Prostate gland (tissue), 2 donors: ENCODE results near the gene COL4A2. TPM values are rescaled to one million over a fixed set of nuclear protein-coding genes. Genes with fewer than 3 reads are reported as not detected.

Experiments
- DNase-seq: peaks from one replicate; pipeline ENCODE4 v3.0.0-alpha.2; 2019; ENCODE audit warnings: low spot score
- H3K27ac ChIP-seq, 2 donors: fragments of 200-600 bp; sonication (generic); 2 replicates each; pipeline ENCODE4 v1.5.1; 2017 to 2019
- H3K27me3 ChIP-seq: fragments of 200-600 bp; sonication (generic); replicated peaks from 2 replicates; pipeline ENCODE4 v1.5.1; 2019; ENCODE audit not compliant: insufficient read depth
- H3K36me3 ChIP-seq, 2 donors: fragments of 200-600 bp; sonication (generic); 1 replicate in 1 of 2; 2 replicates in 1 of 2; pipeline versions ENCODE4 v1.5.1 to v1.8.1; 2017 to 2019
- H3K4me1 ChIP-seq: fragments of 200-600 bp; sonication (generic); replicated peaks from 2 replicates; pipeline ENCODE4 v1.5.1; 2019
- H3K4me3 ChIP-seq, 2 donors: fragments of 200-600 bp; sonication (generic); 2 replicates each; pipeline ENCODE4 v1.5.1; 2017 to 2019
- H3K9me3 ChIP-seq: fragments of 200-600 bp; sonication (generic); 2 replicates; pipeline ENCODE4 v1.5.1; 2017
- POLR2A ChIP-seq: fragments of 450-650 bp; IDR thresholded peaks from one replicate; pipeline ENCODE4 v1.6.1; 2016; ENCODE audit warnings: antibody characterized with exemption, mild to moderate bottlenecking
- POLR2AphosphoS5 ChIP-seq: sonication (generic); formaldehyde crosslinking; IDR thresholded peaks from one replicate; pipeline ENCODE4 v1.6.1; 2017; ENCODE audit warnings: antibody characterized with exemption
- WGBS: methylation state at CpG from one replicate; pipeline ENCODE4 v1.1.5; 2018; 5-methylcytosine and 5-hydroxymethylcytosine counted together
- intact Hi-C: fragments of 100-400 bp; cut with DNase I; formaldehyde crosslinking; loops from one replicate; pipeline ENCODE4 v1.14.2; 2022
- total RNA-seq, 2 donors: library from RNA; depleted of rRNA; stranded (reverse); fragments of >200 nt; gene quantifications; one replicate each; pipeline ENCODE4 v1.1.0, GENCODE V29; 2016
- TF ChIP-seq, protein P1 (sequence below), 4 experiments: fragments of 200-600 bp in 2 of 4; fragments of 450-650 bp in 2 of 4; sonication (generic) in 2 of 4; IDR thresholded peaks; 1 replicate in 3 of 4; 2 replicates in 1 of 4; pipeline ENCODE4 v1.5.1; 2016 to 2019; ENCODE audit warnings: antibody characterized with exemption in 4 of 4, mild to moderate bottlenecking in 2 of 4, moderate library complexity in 2 of 4

The COL4A2 gene
- total RNA-seq, 2 donors from 2014 or later, result 82.8 to 193 TPM

DNA sequence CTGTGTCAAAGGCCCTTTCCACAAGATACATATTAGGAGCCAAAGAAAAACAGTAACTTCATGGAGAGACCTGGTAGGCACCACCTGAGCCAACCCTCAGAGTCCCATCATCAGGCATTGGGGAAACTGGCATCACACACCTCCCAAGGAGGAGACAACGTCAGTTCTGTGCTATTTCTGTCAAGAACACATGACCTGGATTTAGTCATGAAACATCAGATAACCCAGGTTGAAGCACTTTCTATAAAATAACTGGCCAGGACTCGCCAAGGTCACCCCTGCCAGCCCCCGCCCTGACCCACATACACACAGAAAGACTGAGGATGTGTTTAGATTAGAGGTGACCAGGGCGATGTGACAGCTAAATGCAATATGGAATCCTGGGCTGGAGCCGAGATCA is 35.8 kb upstream of the COL4A2 start:
- no peak for TF ChIP-seq POLR2A
- TF ChIP-seq POLR2AphosphoS5, result no peak
- H3K27ac ChIP-seq, result no peak overlapping the region
- H3K36me3 ChIP-seq, result no peaks in the 10 kb centered on the region
- WGBS, result 86% methylated on average over 5 of the region's 5 CpGs
- no peaks in the 10 kb centered on the region for H3K4me1 ChIP-seq
- H3K9me3 ChIP-seq, result no peaks in the 10 kb centered on the region
- intact Hi-C loops, result no loop called here
- DNase-seq, result no peak
- H3K27me3 ChIP-seq, result no peaks in the 10 kb centered on the region
- H3K4me3 ChIP-seq, result no peak overlapping the region

DNA sequence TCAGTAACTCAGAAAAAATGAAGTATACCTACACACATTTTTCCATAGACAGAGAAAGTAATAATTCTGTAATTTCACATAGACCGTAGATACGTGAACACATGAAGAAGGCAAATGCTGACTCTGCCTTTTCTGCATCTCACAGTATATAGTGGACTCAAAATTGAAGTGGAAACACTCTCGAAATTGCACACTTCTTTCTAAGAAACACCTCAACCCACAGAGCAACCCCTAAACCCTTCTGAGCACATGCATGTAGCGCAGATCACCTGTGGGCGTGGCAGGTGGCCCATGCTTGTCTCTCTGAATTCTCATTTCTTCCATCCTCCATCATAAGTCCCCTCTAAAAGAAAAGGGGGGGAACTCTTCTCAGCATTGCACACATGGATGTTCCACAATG is 34.9 kb upstream of the COL4A2 start:
- Histone ChIP-seq H3K27ac (no peak overlapping the region), H3K4me3 (no peak overlapping the region), H3K27me3 (no peaks in the 10 kb centered on the region), H3K9me3 (no peaks in the 10 kb centered on the region), H3K4me1 (no peaks in the 10 kb centered on the region), H3K36me3 (no peaks in the 10 kb centered on the region)
- 97% methylated on average over 5 of the region's 5 CpGs for WGBS
- TF ChIP-seq, protein P1, sequence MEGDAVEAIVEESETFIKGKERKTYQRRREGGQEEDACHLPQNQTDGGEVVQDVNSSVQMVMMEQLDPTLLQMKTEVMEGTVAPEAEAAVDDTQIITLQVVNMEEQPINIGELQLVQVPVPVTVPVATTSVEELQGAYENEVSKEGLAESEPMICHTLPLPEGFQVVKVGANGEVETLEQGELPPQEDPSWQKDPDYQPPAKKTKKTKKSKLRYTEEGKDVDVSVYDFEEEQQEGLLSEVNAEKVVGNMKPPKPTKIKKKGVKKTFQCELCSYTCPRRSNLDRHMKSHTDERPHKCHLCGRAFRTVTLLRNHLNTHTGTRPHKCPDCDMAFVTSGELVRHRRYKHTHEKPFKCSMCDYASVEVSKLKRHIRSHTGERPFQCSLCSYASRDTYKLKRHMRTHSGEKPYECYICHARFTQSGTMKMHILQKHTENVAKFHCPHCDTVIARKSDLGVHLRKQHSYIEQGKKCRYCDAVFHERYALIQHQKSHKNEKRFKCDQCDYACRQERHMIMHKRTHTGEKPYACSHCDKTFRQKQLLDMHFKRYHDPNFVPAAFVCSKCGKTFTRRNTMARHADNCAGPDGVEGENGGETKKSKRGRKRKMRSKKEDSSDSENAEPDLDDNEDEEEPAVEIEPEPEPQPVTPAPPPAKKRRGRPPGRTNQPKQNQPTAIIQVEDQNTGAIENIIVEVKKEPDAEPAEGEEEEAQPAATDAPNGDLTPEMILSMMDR (IDR thresholded peaks at IDR 0.05), result no peak
- TF ChIP-seq POLR2AphosphoS5 (no peak), POLR2A (no peak)
- DNase-seq, result no peak
- intact Hi-C loops, result no loop called here

DNA sequence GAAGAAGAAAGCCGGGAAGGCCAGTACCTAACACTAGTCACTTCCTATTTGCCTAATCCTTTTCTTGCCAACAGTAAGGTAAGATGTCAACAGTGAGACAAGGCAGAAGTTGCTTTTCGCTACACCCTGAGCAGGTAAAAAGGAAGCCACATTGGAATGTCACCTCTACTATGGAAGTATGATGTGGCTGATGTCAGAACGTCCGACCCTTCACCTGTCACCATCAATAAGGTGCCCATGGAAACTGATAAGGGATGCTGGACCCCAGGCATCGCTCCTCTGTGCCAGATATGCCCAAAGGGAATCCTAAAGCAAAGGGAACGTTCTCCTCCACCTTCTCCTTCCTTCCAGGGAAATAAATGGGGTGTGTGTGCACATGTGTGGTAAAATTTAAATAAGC is 34.4 kb upstream of the COL4A2 start:
- H3K9me3 ChIP-seq, result no peaks in the 10 kb centered on the region
- no peak for DNase-seq
- intact Hi-C loops, result no loop called here
- no peak overlapping the region for H3K4me3 ChIP-seq
- TF ChIP-seq, protein P1 (IDR thresholded peaks at IDR 0.05), result no peak
- no peak for TF ChIP-seq POLR2A
- no peak for TF ChIP-seq POLR2AphosphoS5
- H3K27me3 ChIP-seq, result no peaks in the 10 kb centered on the region
- H3K4me1 ChIP-seq, result no peaks in the 10 kb centered on the region
- 85% methylated on average over 6 of the region's 6 CpGs for WGBS
- H3K27ac ChIP-seq, result no peak overlapping the region
- no peaks in the 10 kb centered on the region for H3K36me3 ChIP-seq

DNA sequence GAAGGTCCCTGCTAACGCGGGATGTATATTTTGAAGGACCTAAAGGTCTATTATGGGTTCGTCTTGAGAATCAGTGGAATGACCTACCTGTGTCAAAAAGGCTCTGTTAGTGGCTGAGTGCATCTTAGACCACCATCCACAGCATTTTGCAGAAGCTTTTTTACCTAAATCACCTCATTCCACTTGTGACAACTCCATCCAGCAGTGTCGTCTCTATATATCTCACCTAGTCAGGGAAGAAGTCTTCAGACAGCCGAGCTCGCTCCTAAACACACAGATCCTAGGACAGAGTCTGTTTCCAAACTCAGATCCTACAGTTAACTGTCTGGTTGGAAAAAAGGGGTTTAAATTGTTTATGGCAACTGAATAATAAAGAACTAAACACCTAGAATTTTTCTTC is 33.8 kb upstream of the COL4A2 start:
- no peak for DNase-seq
- H3K36me3 ChIP-seq, result no peaks in the 10 kb centered on the region
- TF ChIP-seq POLR2A (no peak), POLR2AphosphoS5 (no peak)
- TF ChIP-seq, protein P1 (IDR thresholded peaks at IDR 0.05), result no peak
- H3K27me3 ChIP-seq, result no peaks in the 10 kb centered on the region
- WGBS, result 84% methylated on average over 6 of the region's 6 CpGs
- H3K9me3 ChIP-seq, result no peaks in the 10 kb centered on the region
- peak overlapping the region in 1 of 2 donors; percentile 3 for H3K27ac ChIP-seq
- intact Hi-C loops, result no loop called here
- no peaks in the 10 kb centered on the region for H3K4me1 ChIP-seq
- no peak overlapping the region for H3K4me3 ChIP-seq

DNA sequence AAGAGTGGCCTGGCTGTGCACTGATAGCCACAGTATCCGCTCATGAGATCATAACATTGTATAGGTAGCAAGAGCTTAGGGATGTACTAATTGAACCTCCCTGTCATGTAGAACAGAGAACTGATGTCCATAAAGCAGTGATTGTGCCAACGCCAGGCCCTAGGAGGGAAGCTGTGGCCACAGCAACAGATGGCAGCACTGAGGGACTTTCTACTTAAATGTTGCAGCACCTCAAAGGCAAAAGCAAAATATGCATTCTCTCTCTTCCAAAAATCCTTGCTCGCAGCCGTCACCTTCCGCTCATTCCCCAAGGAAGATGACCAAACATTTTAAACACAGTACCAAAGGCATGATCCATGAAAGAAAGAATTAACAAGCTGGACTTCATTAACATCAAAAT is 32.4 kb upstream of the COL4A2 start:
- H3K4me1 ChIP-seq, result no peaks in the 10 kb centered on the region
- no peak overlapping the region for H3K27ac ChIP-seq
- 55% methylated on average over 5 of the region's 5 CpGs for WGBS
- H3K27me3 ChIP-seq, result no peaks in the 10 kb centered on the region
- TF ChIP-seq POLR2AphosphoS5 (no peak), POLR2A (no peak)
- TF ChIP-seq, protein P1 (IDR thresholded peaks at IDR 0.05), result peak in 2 of 4 experiments; percentile 3 to 8
- intact Hi-C loops, result no loop called here
- DNase-seq, result no peak
- no peaks in the 10 kb centered on the region for H3K9me3 ChIP-seq
- H3K4me3 ChIP-seq, result no peak overlapping the region
- no peaks in the 10 kb centered on the region for H3K36me3 ChIP-seq
